Caco-2 (cell line): Measurements from ENCODE around the gene ACOT4. TPM values are rescaled to one million over a fixed set of nuclear protein-coding genes. Genes with fewer than 3 reads are reported as not detected.
A peak's percentile ranks its signal among the peaks of the same experiment; 100 is the strongest.
"Not testable (repeated sequence)": the region's sequence is repeated elsewhere in the genome, so short reads cannot be mapped to it uniquely, and the experiment has no call there.

Experiments used
- BruUV-seq: library from RNA; stranded (reverse); fragments of 400-500 nt; replicated peaks from 2 replicates; lab custom pipeline; 2021; lab: Mats Ljungman, UMichigan
- CTCF ChIA-PET: fragments of 300-600 bp; sonication (Branson Sonifier 250); formaldehyde crosslinking; loops from one replicate; lab custom pipeline; 2022; ENCODE audit warnings: antibody characterized with exemption; lab: Charles Lee
- POLR2A ChIA-PET: fragments of 300-600 bp; sonication (Branson Sonifier 250); formaldehyde crosslinking; loops from one replicate; lab custom pipeline; 2022; ENCODE audit warnings: antibody characterized with exemption; lab: Charles Lee
- DNase-seq, 2 experiments: peaks; one replicate each; pipeline versions ENCODE4 v3.0.0 to v3.0.0-alpha.2; 2020 to 2022
- H3K27me3 ChIP-seq: replicated peaks from 2 replicates; pipeline ENCODE4 v1.6.0; 2011; ENCODE audit warnings: low read length; ENCODE audit not compliant: control insufficient read depth, insufficient read depth
- H3K36me3 ChIP-seq: 2 replicates; pipeline ENCODE4 v1.5.1; 2011; ENCODE audit warnings: low read length; ENCODE audit not compliant: control insufficient read depth, insufficient read depth
- H3K4me1 ChIP-seq: fragments of 250-450 bp; sonication (Bioruptor Pico); 2 replicates; pipeline ENCODE4 v1.5.1; 2020; ENCODE audit warnings: mild to moderate bottlenecking
- H3K4me3 ChIP-seq: 2 replicates; pipeline ENCODE4 v1.5.1; 2011; ENCODE audit warnings: low read depth, mild to moderate bottlenecking, control low read depth, low read length
- H3K9me3 ChIP-seq: fragments of 250-450 bp; sonication (Bioruptor Pico); 2 replicates; pipeline ENCODE4 v1.5.1; 2020; ENCODE audit warnings: mild to moderate bottlenecking, moderate library complexity
- H3K27ac Mint-ChIP-seq: one replicate; pipeline ENCODE4 v1.8.0; 2022; ENCODE audit warnings: mixed read lengths; ENCODE audit not compliant: unreplicated experiment
- H3K27me3 Mint-ChIP-seq: one replicate; pipeline ENCODE4 v1.8.0; 2022; ENCODE audit warnings: mixed read lengths; ENCODE audit not compliant: insufficient read depth, unreplicated experiment
- H3K36me3 Mint-ChIP-seq: one replicate; pipeline ENCODE4 v1.8.0; 2022; ENCODE audit warnings: mild to moderate bottlenecking, mixed read lengths; ENCODE audit not compliant: insufficient read depth, unreplicated experiment
- H3K4me1 Mint-ChIP-seq: one replicate; pipeline ENCODE4 v1.8.0; 2022; ENCODE audit warnings: low read depth, mixed read lengths; ENCODE audit not compliant: unreplicated experiment
- H3K4me3 Mint-ChIP-seq: one replicate; pipeline ENCODE4 v1.8.0; 2022; ENCODE audit warnings: mild to moderate bottlenecking, moderate library complexity, mixed read lengths; ENCODE audit not compliant: unreplicated experiment
- H3K9me3 Mint-ChIP-seq: one replicate; pipeline ENCODE4 v1.8.0; 2022; ENCODE audit warnings: mixed read lengths; ENCODE audit not compliant: unreplicated experiment
- intact Hi-C: fragments of 100-400 bp; cut with micrococcal nuclease; formaldehyde crosslinking; loops from one replicate; pipeline ENCODE4 v1.10.0; 2022; ENCODE audit not compliant: unreplicated experiment
- total RNA-seq: library from RNA; stranded (reverse); gene quantifications from 2 replicates; pipeline ENCODE4 v1.2.3, GENCODE V29; 2022
- TF ChIP-seq, protein P1 (sequence below), 2 experiments: fragments of 200-600 bp in 1 of 2; IDR thresholded peaks; 1 replicate in 1 of 2; 2 replicates in 1 of 2; pipeline versions ENCODE4 v1.5.1 to v1.8.0; 2011 to 2022; ENCODE audit warnings: antibody characterized with exemption in 1 of 2, control low read depth in 1 of 2, inconsistent platforms in 1 of 2, low read depth in 1 of 2, low read length in 1 of 2, mild to moderate bottlenecking in 1 of 2, moderate library complexity in 1 of 2; ENCODE audit not compliant: insufficient read depth in 1 of 2, severe bottlenecking in 1 of 2, unreplicated experiment in 1 of 2

Gene ACOT4
- total RNA-seq, 1 experiment from 2014 or later: 3.2 TPM

DNA sequence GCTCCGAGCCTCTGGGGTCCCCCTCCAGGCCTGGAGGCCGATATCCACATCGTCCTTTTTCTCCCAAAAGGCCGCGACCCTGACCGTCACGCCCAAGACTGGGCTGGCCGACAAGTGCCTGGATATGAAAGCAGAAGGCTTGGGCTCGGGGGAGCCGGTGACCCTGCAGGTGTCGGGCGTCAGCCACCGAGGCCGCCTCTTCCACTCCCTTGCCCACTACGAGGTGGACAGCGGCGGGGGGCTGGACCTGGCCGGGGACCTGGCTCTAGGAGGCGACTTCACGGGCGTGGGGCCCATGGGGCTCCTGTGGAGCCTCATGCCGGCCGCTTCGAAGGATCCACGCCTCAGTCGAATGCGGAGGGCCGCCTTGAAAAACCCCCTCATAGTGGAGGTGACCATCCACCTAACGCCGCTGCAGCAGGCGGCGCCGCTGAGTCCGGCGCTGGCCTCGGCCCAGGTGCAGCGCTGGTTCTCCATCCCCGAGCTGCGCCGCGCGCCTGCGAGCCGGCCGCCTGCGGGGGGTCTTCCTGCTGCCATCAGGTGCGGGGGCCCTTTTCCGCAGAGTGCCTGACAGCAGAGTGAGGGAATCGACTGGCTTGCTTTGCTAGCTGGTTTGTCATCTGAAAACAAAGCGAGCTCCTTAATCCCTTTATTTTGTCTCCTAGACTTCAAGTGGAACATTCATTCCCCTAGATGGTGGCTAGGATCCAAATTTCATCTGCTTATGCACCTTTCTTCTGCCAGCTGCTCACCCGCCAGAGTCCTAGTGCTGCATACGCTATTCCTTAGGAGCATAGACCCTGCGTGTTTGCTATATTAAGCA lies 42.5 kb downstream of the ACOT4 start:
- TF ChIP-seq, protein P1, sequence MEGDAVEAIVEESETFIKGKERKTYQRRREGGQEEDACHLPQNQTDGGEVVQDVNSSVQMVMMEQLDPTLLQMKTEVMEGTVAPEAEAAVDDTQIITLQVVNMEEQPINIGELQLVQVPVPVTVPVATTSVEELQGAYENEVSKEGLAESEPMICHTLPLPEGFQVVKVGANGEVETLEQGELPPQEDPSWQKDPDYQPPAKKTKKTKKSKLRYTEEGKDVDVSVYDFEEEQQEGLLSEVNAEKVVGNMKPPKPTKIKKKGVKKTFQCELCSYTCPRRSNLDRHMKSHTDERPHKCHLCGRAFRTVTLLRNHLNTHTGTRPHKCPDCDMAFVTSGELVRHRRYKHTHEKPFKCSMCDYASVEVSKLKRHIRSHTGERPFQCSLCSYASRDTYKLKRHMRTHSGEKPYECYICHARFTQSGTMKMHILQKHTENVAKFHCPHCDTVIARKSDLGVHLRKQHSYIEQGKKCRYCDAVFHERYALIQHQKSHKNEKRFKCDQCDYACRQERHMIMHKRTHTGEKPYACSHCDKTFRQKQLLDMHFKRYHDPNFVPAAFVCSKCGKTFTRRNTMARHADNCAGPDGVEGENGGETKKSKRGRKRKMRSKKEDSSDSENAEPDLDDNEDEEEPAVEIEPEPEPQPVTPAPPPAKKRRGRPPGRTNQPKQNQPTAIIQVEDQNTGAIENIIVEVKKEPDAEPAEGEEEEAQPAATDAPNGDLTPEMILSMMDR (IDR thresholded peaks at IDR 0.05; ENCODE audit: insufficient read depth in 1 of 2, low read depth in 1 of 2, low read length in 1 of 2, severe bottlenecking in 1 of 2, unreplicated experiment in 1 of 2): no peak
- peaks cover 15% of the 10 kb centered on the region for H3K4me1 Mint-ChIP-seq
- H3K9me3 ChIP-seq: no peaks in the 10 kb centered on the region
- no peaks in the 10 kb centered on the region for H3K36me3 ChIP-seq
- H3K27me3 Mint-ChIP-seq: no peaks in the 10 kb centered on the region
- no peak for DNase-seq
- ChIA-PET POLR2A (no interaction called here), CTCF (interaction anchor here (0.6 to 0.7 kb wide), 2 partner anchors 21 to 623 kb away, joined by 3 read pairs; partner anchors contain the start of gene ACOT6)
- peaks cover 7% of the 10 kb centered on the region; the same call in 1 of the 2 replicates for H3K4me1 ChIP-seq
- no peak overlapping the region for H3K27ac Mint-ChIP-seq
- no peaks in the 10 kb centered on the region for H3K36me3 Mint-ChIP-seq
- intact Hi-C loops: loop anchor here (5.0 to 10.0 kb wide), 3 partner anchors 59 to 342 kb away; partner anchors contain the start of gene RIOX1
- no peaks in the 10 kb centered on the region for H3K9me3 Mint-ChIP-seq
- BruUV-seq: no TSS peak
- peak overlapping the region; percentile 47 for H3K4me3 Mint-ChIP-seq
- H3K27me3 ChIP-seq: no peaks in the 10 kb centered on the region
- no peak overlapping the region for H3K4me3 ChIP-seq

DNA sequence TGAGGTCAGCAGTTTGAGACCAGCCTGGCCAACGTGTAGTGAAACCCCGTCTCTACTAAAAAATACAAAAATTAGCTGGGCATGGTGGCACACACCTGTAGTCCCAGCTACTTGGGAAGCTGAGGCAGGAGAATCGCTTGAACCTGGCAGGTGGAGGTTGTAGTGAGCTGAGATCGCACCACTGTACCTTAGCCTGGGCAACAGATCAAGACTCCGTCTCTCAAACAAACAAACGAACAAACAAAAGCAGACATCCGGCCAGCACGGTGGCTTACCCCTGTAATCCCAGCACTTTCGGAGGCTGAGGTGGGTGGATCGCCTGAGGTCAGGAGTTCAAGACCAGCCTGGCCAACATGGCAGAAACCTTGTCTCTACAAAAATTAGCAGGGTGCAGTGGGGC lies 44.7 kb downstream of the ACOT4 start:
- H3K36me3 ChIP-seq, H3K9me3 ChIP-seq, CTCF ChIA-PET, BruUV-seq, H3K4me3 ChIP-seq, H3K27ac Mint-ChIP-seq, DNase-seq, H3K4me1 ChIP-seq, H3K9me3 Mint-ChIP-seq, H3K27me3 ChIP-seq, H3K4me1 Mint-ChIP-seq, H3K36me3 Mint-ChIP-seq, H3K27me3 Mint-ChIP-seq, H3K4me3 Mint-ChIP-seq: not testable (repeated sequence)
- POLR2A ChIA-PET: interaction anchor here (0.6 kb wide), 1 partner anchor 57 kb away, joined by 9 read pairs; no protein-coding TSS in a partner anchor
- intact Hi-C loops: loop anchor here (10.0 kb wide), 1 partner anchor 62 kb away; no protein-coding TSS in a partner anchor

DNA sequence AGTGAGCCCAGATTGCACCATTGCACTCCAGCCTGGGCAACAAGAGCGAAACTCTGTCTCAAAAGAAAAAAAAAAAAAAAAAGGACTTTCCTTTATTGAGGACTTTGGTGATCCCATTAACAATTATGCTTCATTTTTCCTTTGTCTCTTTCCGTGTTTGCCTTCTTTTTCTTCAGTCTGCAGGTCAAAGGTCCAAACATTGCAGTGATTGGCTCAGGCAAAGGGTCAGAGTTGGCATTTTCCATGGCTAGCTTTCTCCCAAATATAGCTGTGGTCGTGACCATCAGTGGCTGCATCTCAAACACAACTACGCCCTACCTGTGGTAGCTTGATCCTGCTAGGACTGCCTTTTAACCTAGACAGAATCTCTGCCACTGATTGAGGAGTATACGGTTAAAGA lies 46.2 kb downstream of the ACOT4 start:
- Histone ChIP-seq H3K36me3 (no peaks in the 10 kb centered on the region), H3K9me3 (no peaks in the 10 kb centered on the region), H3K4me3 (no peak overlapping the region), H3K27me3 (no peaks in the 10 kb centered on the region), H3K4me1 (no peaks in the 10 kb centered on the region; the same call in 1 of the 2 replicates)
- POLR2A ChIA-PET: no interaction called here
- H3K4me3 Mint-ChIP-seq: no peak overlapping the region
- DNase-seq: no peak
- TF ChIP-seq, protein P1 (IDR thresholded peaks at IDR 0.05; ENCODE audit: insufficient read depth in 1 of 2, low read depth in 1 of 2, low read length in 1 of 2, severe bottlenecking in 1 of 2, unreplicated experiment in 1 of 2): no peak
- H3K27ac Mint-ChIP-seq: no peak overlapping the region
- no peaks in the 10 kb centered on the region for H3K36me3 Mint-ChIP-seq
- CTCF ChIA-PET: no interaction called here
- H3K4me1 Mint-ChIP-seq: peaks cover 6% of the 10 kb centered on the region
- no peaks in the 10 kb centered on the region for H3K27me3 Mint-ChIP-seq
- intact Hi-C loops: loop anchor here (10.0 kb wide), 1 partner anchor 63 kb away; no protein-coding TSS in a partner anchor
- no TSS peak for BruUV-seq
- H3K9me3 Mint-ChIP-seq: no peaks in the 10 kb centered on the region
